ENCODE measurements around the gene CD163. TPM values are rescaled to one million over a fixed set of nuclear protein-coding genes. Genes with fewer than 3 reads are reported as not detected.
A peak's percentile ranks its signal among the peaks of the same experiment; 100 is the strongest.
"Not testable (repeated sequence)": the region's sequence is repeated elsewhere in the genome, so short reads cannot be mapped to it uniquely, and the experiment has no call there.

Gene CD163
- total RNA-seq (10 to 100 TPM in 1 of 2 donors, 1 to 10 TPM in 1; 7.7 to 10.2 TPM), polyA plus RNA-seq (ENCODE audit: insufficient read length in 2 of 2) (1 to 10 TPM; 2.4 to 4.0 TPM)
- long read RNA-seq, donor 1: 0 reads
- long read RNA-seq, donor 2: 0 reads
- long read RNA-seq, donor 3: 0 reads
- long read RNA-seq, donor 4, full-length matches to known transcripts: 2 of 2 reads
- long read RNA-seq, donor 4, partial matches to known transcripts: 0 of 2 reads
- long read RNA-seq, donor 4, other reads (novel, unspliced or antisense): 0 of 2 reads

GRCh38 chr12:7503686-7504415 lies at the start of gene CD163:
Gene CD163, minus strand, starts transcription at chr12:7503777. Its CDS starts 87 bp downstream, at chr12:7503690.
- H3K4me3 ChIP-seq (ENCODE audit: low read depth, low read length): no peak within 1 kb of the TSS
- H3K27ac ChIP-seq (ENCODE audit: low read depth, low read length): no peak within 1 kb of the TSS
- H3K36me3 ChIP-seq (ENCODE audit: control insufficient read depth, insufficient read depth, low read length): no peaks in the 10 kb centered on the region
- no peak for DNase-seq (ENCODE audit: low read depth in 4 of 6, low spot score in 6 of 6)
- WGBS (ENCODE audit: insufficient coverage): no CpG with 5 or more reads among the region's 2 CpGs
- no peaks in the 10 kb centered on the region for H3K27me3 ChIP-seq (ENCODE audit: control insufficient read depth, insufficient read depth, low read length)
- no peaks in the 10 kb centered on the region for H3K9me3 ChIP-seq (ENCODE audit: control insufficient read depth, insufficient read depth, low read length)
- no peaks in the 10 kb centered on the region for H3K4me1 ChIP-seq (ENCODE audit: control insufficient read depth, insufficient read depth, low read length)

- peak in 1 of 6 donors; percentile 6 for DNase-seq (ENCODE audit: low read depth in 4 of 6, low spot score in 6 of 6)
- no peak overlapping the region for H3K27ac ChIP-seq (ENCODE audit: low read depth, low read length)
- no peaks in the 10 kb centered on the region for H3K4me1 ChIP-seq (ENCODE audit: control insufficient read depth, insufficient read depth, low read length)
- H3K36me3 ChIP-seq (ENCODE audit: control insufficient read depth, insufficient read depth, low read length): no peaks in the 10 kb centered on the region
- H3K4me3 ChIP-seq (ENCODE audit: low read depth, low read length): no peak overlapping the region
- H3K9me3 ChIP-seq (ENCODE audit: control insufficient read depth, insufficient read depth, low read length): no peaks in the 10 kb centered on the region
- no peaks in the 10 kb centered on the region for H3K27me3 ChIP-seq (ENCODE audit: control insufficient read depth, insufficient read depth, low read length)
These were observed 39.2 kb upstream of the CD163 start for GRCh38 chr12:7542813-7543212.

GRCh38 chr12:7542046-7542445 lies 38.5 kb upstream of the CD163 start:
- WGBS (ENCODE audit: insufficient coverage): 79% methylated on average over 8 of the region's 8 CpGs
- Histone ChIP-seq H3K27ac (ENCODE audit: low read depth, low read length) (no peak overlapping the region), H3K4me1 (ENCODE audit: control insufficient read depth, insufficient read depth, low read length) (no peaks in the 10 kb centered on the region), H3K9me3 (ENCODE audit: control insufficient read depth, insufficient read depth, low read length) (no peaks in the 10 kb centered on the region), H3K27me3 (ENCODE audit: control insufficient read depth, insufficient read depth, low read length) (no peaks in the 10 kb centered on the region), H3K36me3 (ENCODE audit: control insufficient read depth, insufficient read depth, low read length) (no peaks in the 10 kb centered on the region), H3K4me3 (ENCODE audit: low read depth, low read length) (no peak overlapping the region)
- DNase-seq (ENCODE audit: low read depth in 4 of 6, low spot score in 6 of 6): no peak

GRCh38 chr12:7514416-7514815 lies 10.8 kb upstream of the CD163 start:
- H3K27me3 ChIP-seq (ENCODE audit: control insufficient read depth, insufficient read depth, low read length): no peaks in the 10 kb centered on the region
- H3K36me3 ChIP-seq (ENCODE audit: control insufficient read depth, insufficient read depth, low read length): no peaks in the 10 kb centered on the region
- 100% methylated on average over 2 of the region's 8 CpGs for WGBS (ENCODE audit: insufficient coverage)
- H3K27ac ChIP-seq (ENCODE audit: low read depth, low read length): no peak overlapping the region
- no peaks in the 10 kb centered on the region for H3K9me3 ChIP-seq (ENCODE audit: control insufficient read depth, insufficient read depth, low read length)
- no peaks in the 10 kb centered on the region for H3K4me1 ChIP-seq (ENCODE audit: control insufficient read depth, insufficient read depth, low read length)
- no peak for DNase-seq (ENCODE audit: low read depth in 4 of 6, low spot score in 6 of 6)
- H3K4me3 ChIP-seq (ENCODE audit: low read depth, low read length): no peak overlapping the region

- no peaks in the 10 kb centered on the region for H3K27me3 ChIP-seq (ENCODE audit: control insufficient read depth, insufficient read depth, low read length)
- H3K27ac ChIP-seq (ENCODE audit: low read depth, low read length): no peak overlapping the region
- WGBS (ENCODE audit: insufficient coverage): 76% methylated on average over 2 of the region's 3 CpGs
- no peaks in the 10 kb centered on the region for H3K4me1 ChIP-seq (ENCODE audit: control insufficient read depth, insufficient read depth, low read length)
- H3K9me3 ChIP-seq (ENCODE audit: control insufficient read depth, insufficient read depth, low read length): no peaks in the 10 kb centered on the region
- H3K36me3 ChIP-seq (ENCODE audit: control insufficient read depth, insufficient read depth, low read length): no peaks in the 10 kb centered on the region
- H3K4me3 ChIP-seq (ENCODE audit: low read depth, low read length): no peak overlapping the region
- no peak for DNase-seq (ENCODE audit: low read depth in 4 of 6, low spot score in 6 of 6)
These were observed 9.0 kb upstream of the CD163 start for GRCh38 chr12:7512553-7512952.

- not testable (repeated sequence) for H3K4me3 ChIP-seq (ENCODE audit: low read depth, low read length); H3K36me3 ChIP-seq (ENCODE audit: control insufficient read depth, insufficient read depth, low read length); H3K27me3 ChIP-seq (ENCODE audit: control insufficient read depth, insufficient read depth, low read length); H3K9me3 ChIP-seq (ENCODE audit: control insufficient read depth, insufficient read depth, low read length); DNase-seq (ENCODE audit: low read depth in 4 of 6, low spot score in 6 of 6); H3K4me1 ChIP-seq (ENCODE audit: control insufficient read depth, insufficient read depth, low read length); H3K27ac ChIP-seq (ENCODE audit: low read depth, low read length)
- WGBS (ENCODE audit: insufficient coverage): 100% methylated on average over 5 of the region's 14 CpGs
These were observed 6.4 kb upstream of the CD163 start for GRCh38 chr12:7509793-7510470.

- H3K4me3 ChIP-seq (ENCODE audit: low read depth, low read length): no peak overlapping the region
- no peak overlapping the region for H3K27ac ChIP-seq (ENCODE audit: low read depth, low read length)
These were observed 965 bp downstream of the CD163 start for GRCh38 chr12:7502612-7503011.

GRCh38 chr12:7501031-7501588 lies 2.5 kb downstream of the CD163 start:
- no peak overlapping the region for H3K4me3 ChIP-seq (ENCODE audit: low read depth, low read length)
- DNase-seq (ENCODE audit: low read depth in 4 of 6, low spot score in 6 of 6): no peak
- no peaks in the 10 kb centered on the region for H3K27me3 ChIP-seq (ENCODE audit: control insufficient read depth, insufficient read depth, low read length)
- 91% methylated on average over 5 of the region's 6 CpGs for WGBS (ENCODE audit: insufficient coverage)
- no peaks in the 10 kb centered on the region for H3K4me1 ChIP-seq (ENCODE audit: control insufficient read depth, insufficient read depth, low read length)
- no peaks in the 10 kb centered on the region for H3K36me3 ChIP-seq (ENCODE audit: control insufficient read depth, insufficient read depth, low read length)
- no peak overlapping the region for H3K27ac ChIP-seq (ENCODE audit: low read depth, low read length)
- H3K9me3 ChIP-seq (ENCODE audit: control insufficient read depth, insufficient read depth, low read length): no peaks in the 10 kb centered on the region

More at GRCh38 chr12:7502612-7503011, 965 bp downstream of the CD163 start:
- H3K27me3 ChIP-seq (ENCODE audit: control insufficient read depth, insufficient read depth, low read length): no peaks in the 10 kb centered on the region
- H3K4me1 ChIP-seq (ENCODE audit: control insufficient read depth, insufficient read depth, low read length): no peaks in the 10 kb centered on the region
- WGBS (ENCODE audit: insufficient coverage): 60% methylated on average over 1 of the region's 3 CpGs
- no peak for DNase-seq (ENCODE audit: low read depth in 4 of 6, low spot score in 6 of 6)
- H3K9me3 ChIP-seq (ENCODE audit: control insufficient read depth, insufficient read depth, low read length): no peaks in the 10 kb centered on the region
- no peaks in the 10 kb centered on the region for H3K36me3 ChIP-seq (ENCODE audit: control insufficient read depth, insufficient read depth, low read length)

- H3K4me1 ChIP-seq (ENCODE audit: control insufficient read depth, insufficient read depth, low read length): no peaks in the 10 kb centered on the region
- WGBS (ENCODE audit: insufficient coverage): no CpG with 5 or more reads among the region's 1 CpG
- H3K4me3 ChIP-seq (ENCODE audit: low read depth, low read length): no peak overlapping the region
- no peaks in the 10 kb centered on the region for H3K9me3 ChIP-seq (ENCODE audit: control insufficient read depth, insufficient read depth, low read length)
- no peak overlapping the region for H3K27ac ChIP-seq (ENCODE audit: low read depth, low read length)
- no peak for DNase-seq (ENCODE audit: low read depth in 4 of 6, low spot score in 6 of 6)
- H3K27me3 ChIP-seq (ENCODE audit: control insufficient read depth, insufficient read depth, low read length): no peaks in the 10 kb centered on the region
- H3K36me3 ChIP-seq (ENCODE audit: control insufficient read depth, insufficient read depth, low read length): no peaks in the 10 kb centered on the region
These were observed 3.9 kb downstream of the CD163 start for GRCh38 chr12:7499636-7500035.
